Suprapubic skin (tissue), 4 donors: ENCODE data around the gene SYNPO. TPM values are rescaled to one million over a fixed set of nuclear protein-coding genes. Genes with fewer than 3 reads are reported as not detected.

Source experiments
- DNase-seq, 2 donors: peaks; one replicate each; pipeline ENCODE4 v3.0.0-alpha.2; 2019; ENCODE audit warnings: low spot score in 2 of 2
- H3K27ac ChIP-seq: fragments of 200-600 bp; sonication (generic); one replicate; pipeline ENCODE4 v1.5.1; 2019
- H3K27me3 ChIP-seq: fragments of 200-600 bp; sonication (generic); one replicate; pipeline ENCODE4 v1.5.1; 2019
- H3K36me3 ChIP-seq: fragments of 200-600 bp; sonication (generic); one replicate; pipeline ENCODE4 v1.5.1; 2019
- H3K4me1 ChIP-seq: fragments of 200-600 bp; sonication (generic); one replicate; pipeline ENCODE4 v1.5.1; 2019
- H3K4me3 ChIP-seq: fragments of 200-600 bp; sonication (generic); one replicate; pipeline ENCODE4 v1.5.1; 2019; ENCODE audit warnings: mild to moderate bottlenecking
- H3K9me3 ChIP-seq: fragments of 200-600 bp; sonication (generic); one replicate; pipeline ENCODE4 v1.5.1; 2019
- EP300 ChIP-seq: sonication (generic); formaldehyde crosslinking; IDR thresholded peaks from one replicate; pipeline ENCODE4 v1.6.1; 2017; ENCODE audit warnings: antibody characterized with exemption
- POLR2A ChIP-seq, 2 donors: fragments of 450-650 bp; IDR thresholded peaks; one replicate each; pipeline ENCODE4 v1.6.1; 2017; ENCODE audit warnings: antibody characterized with exemption in 2 of 2, mild to moderate bottlenecking in 2 of 2, moderate library complexity in 2 of 2
- POLR2AphosphoS5 ChIP-seq, 3 donors: sonication (generic); formaldehyde crosslinking; IDR thresholded peaks; one replicate each; pipeline ENCODE4 v1.6.1; 2017; ENCODE audit warnings: antibody characterized with exemption in 3 of 3
- WGBS: methylation state at CpG from one replicate; pipeline ENCODE4 v1.1.5; 2018; 5-methylcytosine and 5-hydroxymethylcytosine counted together
- total RNA-seq, 4 donors: library from RNA; depleted of rRNA; stranded (reverse); fragments of >200 nt; gene quantifications; one replicate each; pipeline ENCODE4 v1.1.0, GENCODE V29; 2016
- TF ChIP-seq, protein P1 (sequence below), 2 donors: fragments of 200-600 bp in 1 of 2; fragments of 450-650 bp in 1 of 2; sonication (generic) in 1 of 2; IDR thresholded peaks; one replicate each; pipeline ENCODE4 v1.5.1; 2016 to 2019; ENCODE audit warnings: antibody characterized with exemption in 2 of 2, mild to moderate bottlenecking in 1 of 2, moderate library complexity in 1 of 2

The SYNPO gene
- total RNA-seq, 4 donors from 2014 or later: 3.3 to 8.5 (median 5.6) TPM

- Histone ChIP-seq H3K9me3 (no peaks in the 10 kb centered on the region), H3K27me3 (no peaks in the 10 kb centered on the region), H3K4me1 (peaks cover 39% of the 10 kb centered on the region), H3K4me3 (no peak overlapping the region), H3K36me3 (no peaks in the 10 kb centered on the region), H3K27ac (no peak overlapping the region)
- TF ChIP-seq, protein P1, sequence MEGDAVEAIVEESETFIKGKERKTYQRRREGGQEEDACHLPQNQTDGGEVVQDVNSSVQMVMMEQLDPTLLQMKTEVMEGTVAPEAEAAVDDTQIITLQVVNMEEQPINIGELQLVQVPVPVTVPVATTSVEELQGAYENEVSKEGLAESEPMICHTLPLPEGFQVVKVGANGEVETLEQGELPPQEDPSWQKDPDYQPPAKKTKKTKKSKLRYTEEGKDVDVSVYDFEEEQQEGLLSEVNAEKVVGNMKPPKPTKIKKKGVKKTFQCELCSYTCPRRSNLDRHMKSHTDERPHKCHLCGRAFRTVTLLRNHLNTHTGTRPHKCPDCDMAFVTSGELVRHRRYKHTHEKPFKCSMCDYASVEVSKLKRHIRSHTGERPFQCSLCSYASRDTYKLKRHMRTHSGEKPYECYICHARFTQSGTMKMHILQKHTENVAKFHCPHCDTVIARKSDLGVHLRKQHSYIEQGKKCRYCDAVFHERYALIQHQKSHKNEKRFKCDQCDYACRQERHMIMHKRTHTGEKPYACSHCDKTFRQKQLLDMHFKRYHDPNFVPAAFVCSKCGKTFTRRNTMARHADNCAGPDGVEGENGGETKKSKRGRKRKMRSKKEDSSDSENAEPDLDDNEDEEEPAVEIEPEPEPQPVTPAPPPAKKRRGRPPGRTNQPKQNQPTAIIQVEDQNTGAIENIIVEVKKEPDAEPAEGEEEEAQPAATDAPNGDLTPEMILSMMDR (IDR thresholded peaks at IDR 0.05): no peak
- TF ChIP-seq POLR2AphosphoS5 (IDR thresholded peaks at IDR 0.05): no peak
- TF ChIP-seq POLR2A (IDR thresholded peaks at IDR 0.05): no peak
- no peak for TF ChIP-seq EP300
- no peak for DNase-seq
- 83% methylated on average over 3 of the region's 3 CpGs for WGBS
Measured at GRCh38 chr5:150603491-150603890, 37.0 kb upstream of the SYNPO start.

DNA sequence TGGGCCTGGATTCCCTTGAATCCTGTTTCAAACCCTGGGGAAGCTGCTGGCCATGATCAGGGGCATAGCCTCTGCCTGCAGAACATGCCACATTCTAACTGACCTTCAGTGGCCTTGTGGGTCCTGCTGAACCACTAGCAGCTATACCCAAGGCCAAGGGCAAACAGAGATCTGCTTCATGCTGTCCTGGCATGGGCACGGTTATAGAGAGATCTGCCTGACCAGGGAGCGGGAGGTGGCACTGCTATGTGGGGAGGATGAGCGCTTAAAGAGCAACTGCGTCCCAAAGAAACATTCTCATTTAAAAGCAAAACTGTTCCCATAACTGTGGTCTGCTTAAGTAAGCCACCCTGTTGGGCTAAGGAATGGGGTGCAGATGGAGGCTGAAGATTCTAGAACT, 36.5 kb upstream of the SYNPO start:
- Histone ChIP-seq H3K27me3 (no peaks in the 10 kb centered on the region), H3K36me3 (no peaks in the 10 kb centered on the region), H3K9me3 (no peaks in the 10 kb centered on the region), H3K27ac (no peak overlapping the region), H3K4me3 (no peak overlapping the region), H3K4me1 (peaks cover 33% of the 10 kb centered on the region)
- no peak for DNase-seq
- WGBS: 100% methylated on average over 4 of the region's 4 CpGs
- no peak for TF ChIP-seq POLR2A (IDR thresholded peaks at IDR 0.05)
- no peak for TF ChIP-seq POLR2AphosphoS5 (IDR thresholded peaks at IDR 0.05)
- TF ChIP-seq, protein P1 (IDR thresholded peaks at IDR 0.05): no peak

GRCh38 chr5:150604894-150605440, 35.5 kb upstream of the SYNPO start:
- Histone ChIP-seq H3K27ac (no peak overlapping the region), H3K27me3 (no peaks in the 10 kb centered on the region), H3K4me3 (no peak overlapping the region), H3K36me3 (no peaks in the 10 kb centered on the region), H3K4me1 (peaks cover 28% of the 10 kb centered on the region), H3K9me3 (no peaks in the 10 kb centered on the region)
- no peak for TF ChIP-seq EP300
- TF ChIP-seq, protein P1 (IDR thresholded peaks at IDR 0.05): no peak
- no peak for TF ChIP-seq POLR2AphosphoS5 (IDR thresholded peaks at IDR 0.05)
- TF ChIP-seq POLR2A (IDR thresholded peaks at IDR 0.05): no peak
- no peak for DNase-seq
- WGBS: 96% methylated on average over 6 of the region's 6 CpGs

DNA sequence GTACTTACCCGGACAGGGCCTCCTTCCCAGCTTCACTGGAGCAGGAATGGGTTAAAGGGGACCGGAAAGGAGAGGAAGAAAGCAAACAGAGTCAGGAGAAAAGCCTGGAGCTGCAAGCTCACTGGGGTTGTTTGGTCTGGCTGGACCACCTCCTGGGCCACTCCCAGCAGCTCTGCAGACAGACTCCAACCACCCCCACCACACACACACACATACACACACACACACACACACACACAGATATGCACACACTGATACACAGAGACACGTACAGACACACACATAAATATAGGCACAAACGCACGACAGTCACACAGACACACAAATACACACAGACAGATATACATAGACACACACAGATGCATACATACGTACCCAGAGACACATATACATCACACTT, 34.9 kb upstream of the SYNPO start:
- peaks cover 22% of the 10 kb centered on the region for H3K4me1 ChIP-seq
- H3K27ac ChIP-seq: no peak overlapping the region
- DNase-seq: no peak
- no peak for TF ChIP-seq POLR2AphosphoS5 (IDR thresholded peaks at IDR 0.05)
- TF ChIP-seq, protein P1 (IDR thresholded peaks at IDR 0.05): no peak
- TF ChIP-seq POLR2A (IDR thresholded peaks at IDR 0.05): no peak
- TF ChIP-seq EP300: no peak
- no peaks in the 10 kb centered on the region for H3K27me3 ChIP-seq
- H3K9me3 ChIP-seq: no peaks in the 10 kb centered on the region
- 82% methylated on average over 6 of the region's 6 CpGs for WGBS
- no peak overlapping the region for H3K4me3 ChIP-seq
- H3K36me3 ChIP-seq: no peaks in the 10 kb centered on the region

GRCh38 chr5:150606476-150606875, 34.0 kb upstream of the SYNPO start:
- Histone ChIP-seq H3K9me3 (no peaks in the 10 kb centered on the region), H3K27ac (no peak overlapping the region), H3K27me3 (no peaks in the 10 kb centered on the region), H3K4me3 (no peak overlapping the region), H3K36me3 (no peaks in the 10 kb centered on the region), H3K4me1 (peaks cover 14% of the 10 kb centered on the region)
- TF ChIP-seq EP300 (no peak), POLR2A (IDR thresholded peaks at IDR 0.05) (no peak), POLR2AphosphoS5 (IDR thresholded peaks at IDR 0.05) (no peak)
- TF ChIP-seq, protein P1 (IDR thresholded peaks at IDR 0.05): no peak
- 75% methylated on average over 9 of the region's 9 CpGs for WGBS
- DNase-seq: no peak
